ENCODE measurements around the gene LUZP2.

The LUZP2 gene

GRCh38 chr11:24704716-24705115 is 207.9 kb downstream of the LUZP2 start:
- no peak for DNase-seq (ENCODE audit: extremely low read depth, low read depth)
- no peak for TF ChIP-seq CTCF (IDR thresholded peaks at IDR 0.05; ENCODE audit: low read depth, low read length)

- no peak for DNase-seq (ENCODE audit: extremely low read depth, low read depth)
- TF ChIP-seq CTCF (IDR thresholded peaks at IDR 0.05; ENCODE audit: low read depth, low read length) = no peak
Measured at GRCh38 chr11:24705474-24705873, 208.6 kb downstream of the LUZP2 start.

DNA sequence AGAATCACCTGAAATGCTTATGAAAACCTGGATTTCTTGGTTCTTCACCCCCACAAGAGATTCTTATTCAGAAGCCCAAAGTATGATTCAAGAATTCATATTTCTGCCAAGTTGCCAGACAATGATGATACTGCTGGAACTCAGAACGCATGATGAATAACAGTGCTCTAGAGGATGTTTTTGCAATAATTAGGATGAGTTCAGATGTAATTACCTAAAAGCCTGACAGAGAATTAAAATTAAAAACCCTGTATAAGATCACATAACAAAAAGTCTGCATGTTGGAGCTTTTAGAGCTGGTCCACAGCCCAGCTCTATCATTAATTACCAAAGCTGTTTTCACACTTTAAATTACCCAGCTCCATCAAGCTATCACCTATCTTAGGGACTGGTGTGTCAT is 211.8 kb downstream of the LUZP2 start:
- TF ChIP-seq CTCF (IDR thresholded peaks at IDR 0.05; ENCODE audit: low read depth, low read length) = no peak
- no peak for DNase-seq (ENCODE audit: extremely low read depth, low read depth)

GRCh38 chr11:24709928-24710565 is 213.2 kb downstream of the LUZP2 start:
- no peak for DNase-seq (ENCODE audit: extremely low read depth, low read depth)
- no peak for TF ChIP-seq CTCF (IDR thresholded peaks at IDR 0.05; ENCODE audit: low read depth, low read length)

DNA sequence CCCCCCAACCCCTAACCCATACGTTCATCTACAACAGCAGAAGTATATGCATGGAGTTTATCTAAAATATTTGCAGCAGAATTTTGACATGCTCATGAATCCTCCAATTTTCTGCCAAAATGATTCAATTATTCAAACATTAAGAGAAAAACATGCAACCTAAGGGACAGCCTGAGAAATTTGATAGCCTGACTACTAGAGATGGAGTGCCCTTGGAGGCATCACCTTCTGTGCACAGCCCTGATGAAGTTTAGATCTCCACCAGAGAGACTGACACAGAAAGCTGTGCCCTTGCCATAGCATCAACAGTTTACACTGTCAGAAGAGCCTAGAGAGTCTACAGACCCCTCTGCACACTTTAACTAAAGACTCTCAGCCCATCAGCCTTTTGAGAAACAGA is 217.7 kb downstream of the LUZP2 start:
- no peak for DNase-seq (ENCODE audit: extremely low read depth, low read depth)
- TF ChIP-seq CTCF (IDR thresholded peaks at IDR 0.05; ENCODE audit: low read depth, low read length) = no peak

- TF ChIP-seq CTCF (IDR thresholded peaks at IDR 0.05; ENCODE audit: low read depth, low read length) = no peak
- DNase-seq (ENCODE audit: extremely low read depth, low read depth) = no peak
Measured at GRCh38 chr11:24716403-24716802, 219.6 kb downstream of the LUZP2 start.

GRCh38 chr11:24723231-24723630 is 226.4 kb downstream of the LUZP2 start:
- no peak for DNase-seq (ENCODE audit: extremely low read depth, low read depth)
- TF ChIP-seq CTCF (IDR thresholded peaks at IDR 0.05; ENCODE audit: low read depth, low read length) = no peak

Measured in AG09319 (cell line).